SH-SY5Y (cell line): ENCODE data around the gene HIF1A.

Source experiments
- GATA2 ChIP-seq: IDR thresholded peaks from 2 replicates; pipeline ENCODE4 v1.6.1; 2011; ENCODE audit warnings: mild to moderate bottlenecking, low read depth, low read length
- GATA3 ChIP-seq: IDR thresholded peaks from 2 replicates; pipeline ENCODE4 v1.6.1; 2011; ENCODE audit warnings: low read depth, mild to moderate bottlenecking, low read length, moderate library complexity

DNA sequence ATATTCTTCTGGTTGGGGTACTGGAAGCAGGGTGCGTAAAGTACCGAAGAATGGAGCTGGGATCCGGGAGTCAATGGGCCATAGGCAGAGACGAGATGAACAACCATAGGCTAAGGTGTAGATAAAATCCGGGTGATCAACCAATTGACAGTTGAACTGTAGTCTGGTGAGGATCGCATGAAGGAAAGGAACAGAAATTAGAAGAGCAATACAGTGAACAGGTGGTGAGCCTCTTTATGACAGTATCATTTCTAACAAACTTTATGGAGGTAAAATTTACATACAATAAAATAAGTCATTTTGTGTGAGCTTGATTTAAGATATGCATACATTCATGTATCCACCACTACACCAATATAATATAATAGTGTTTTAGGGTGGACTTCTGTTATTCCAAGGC lies 13.9 kb upstream of the HIF1A start:
- TF ChIP-seq GATA2 (no peak), GATA3 (no peak)
